Breast epithelium (tissue), 3 donors: ENCODE measurements around the gene WNK4.

Experiments
- CTCF ChIP-seq, 3 donors: fragments of 450-650 bp; IDR thresholded peaks; one replicate each; pipeline ENCODE4 v1.5.1; 2016 to 2017; ENCODE audit warnings: antibody characterized with exemption in 3 of 3, mild to moderate bottlenecking in 3 of 3, moderate library complexity in 3 of 3
- POLR2A ChIP-seq: fragments of 450-650 bp; IDR thresholded peaks from one replicate; pipeline ENCODE4 v1.6.1; 2016; ENCODE audit warnings: antibody characterized with exemption, mild to moderate bottlenecking, moderate library complexity

GRCh38 chr17:42748202-42748907 is 32.1 kb upstream of the WNK4 start:
- TF ChIP-seq CTCF (IDR thresholded peaks at IDR 0.05) (no peak), POLR2A (no peak)
